Lower leg skin (tissue), 4 donors: ENCODE results near the gene NEB. TPM values are rescaled to one million over a fixed set of nuclear protein-coding genes. Genes with fewer than 3 reads are reported as not detected.

Experiments
- DNase-seq, 2 donors: peaks; one replicate each; pipeline ENCODE4 v3.0.0-alpha.2; 2019; ENCODE audit warnings: low spot score in 2 of 2
- H3K4me3 ChIP-seq: fragments of 200-600 bp; sonication (generic); 2 replicates; pipeline ENCODE4 v1.5.1; 2017; ENCODE audit warnings: mild to moderate bottlenecking, low read depth; ENCODE audit not compliant: poor library complexity, severe bottlenecking
- CTCF ChIP-seq, 3 donors: fragments of 450-650 bp; IDR thresholded peaks; one replicate each; pipeline ENCODE4 v1.5.1; 2016; ENCODE audit warnings: antibody characterized with exemption in 3 of 3, mild to moderate bottlenecking in 3 of 3, moderate library complexity in 2 of 3
- POLR2A ChIP-seq, 2 donors: fragments of 450-650 bp; IDR thresholded peaks; one replicate each; pipeline ENCODE4 v1.6.1; 2016 to 2017; ENCODE audit warnings: antibody characterized with exemption in 2 of 2, mild to moderate bottlenecking in 1 of 2, moderate library complexity in 1 of 2
- WGBS, 2 donors: methylation state at CpG; one replicate each; pipeline ENCODE4 v1.1.5; 2018; 5-methylcytosine and 5-hydroxymethylcytosine counted together
- intact Hi-C: fragments of 100-400 bp; cut with DNase I; formaldehyde crosslinking; loops from one replicate; pipeline ENCODE4 v1.15.0; 2023; ENCODE audit warnings: low total_unique reads
- total RNA-seq, 4 donors: library from RNA; depleted of rRNA; stranded (reverse); fragments of >200 nt; gene quantifications; one replicate each; pipeline ENCODE4 v1.1.0, GENCODE V29; 2016

NEB gene
- total RNA-seq, 4 donors from 2014 or later = 4.7 to 15.6 (median 6.9) TPM

- no peak for DNase-seq
- H3K4me3 ChIP-seq = no peak overlapping the region
- intact Hi-C loops = no loop called here
- WGBS, 2 donors = 92 to 97% methylated on average over 4 of the region's 4 CpGs
- TF ChIP-seq CTCF (IDR thresholded peaks at IDR 0.05) = no peak
- TF ChIP-seq POLR2A (IDR thresholded peaks at IDR 0.05) = no peak
Measured at GRCh38 chr2:151484100-151484499, 250.2 kb downstream of the NEB start.

- WGBS, 2 donors = 93 to 96% methylated on average over 6 of the region's 6 CpGs
- no peak for DNase-seq
- intact Hi-C loops = no loop called here
- H3K4me3 ChIP-seq = no peak overlapping the region
- no peak for TF ChIP-seq CTCF (IDR thresholded peaks at IDR 0.05)
- TF ChIP-seq POLR2A (IDR thresholded peaks at IDR 0.05) = no peak
Measured at GRCh38 chr2:151483546-151483945, 250.7 kb downstream of the NEB start.

- TF ChIP-seq CTCF (IDR thresholded peaks at IDR 0.05) = no peak
- no peak for TF ChIP-seq POLR2A (IDR thresholded peaks at IDR 0.05)
- WGBS, 2 donors = 80 to 92% methylated on average over 4 of the region's 4 CpGs
Measured at GRCh38 chr2:151482171-151482725, 252.0 kb downstream of the NEB start.

GRCh38 chr2:151481744-151482143 lies 252.5 kb downstream of the NEB start:
- intact Hi-C loops = no loop called here
- WGBS, 2 donors = 93 to 96% methylated on average over 5 of the region's 5 CpGs
- no peak overlapping the region for H3K4me3 ChIP-seq
- DNase-seq = no peak
- TF ChIP-seq POLR2A (IDR thresholded peaks at IDR 0.05) = no peak
- no peak for TF ChIP-seq CTCF (IDR thresholded peaks at IDR 0.05)

More at GRCh38 chr2:151482171-151482725, 252.0 kb downstream of the NEB start:
- no peak overlapping the region for H3K4me3 ChIP-seq
- intact Hi-C loops = no loop called here
- no peak for DNase-seq

DNA sequence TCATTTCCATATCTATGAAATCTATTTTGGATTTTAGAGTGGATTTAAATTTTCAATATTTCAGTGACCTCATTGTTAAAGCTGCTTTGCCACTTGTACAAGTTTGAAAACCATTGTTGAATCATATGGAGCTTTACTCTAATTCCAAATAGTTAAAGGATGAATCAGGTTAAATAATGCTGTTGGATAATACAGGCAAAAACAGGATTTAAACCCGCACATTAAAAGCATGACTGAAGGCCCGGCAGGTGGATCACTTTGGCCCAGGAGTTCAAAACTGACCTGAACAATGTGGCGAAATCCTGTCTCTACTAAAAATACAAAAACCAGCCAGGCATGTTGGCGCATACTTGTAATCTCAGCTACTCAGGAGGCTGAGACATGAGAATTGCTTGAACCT lies 256.3 kb downstream of the NEB start:
- WGBS, 2 donors = 98 to 99% methylated on average over 4 of the region's 4 CpGs
- H3K4me3 ChIP-seq = no peak overlapping the region
- DNase-seq = no peak
- intact Hi-C loops = no loop called here
- TF ChIP-seq CTCF (IDR thresholded peaks at IDR 0.05) (no peak), POLR2A (IDR thresholded peaks at IDR 0.05) (no peak)

DNA sequence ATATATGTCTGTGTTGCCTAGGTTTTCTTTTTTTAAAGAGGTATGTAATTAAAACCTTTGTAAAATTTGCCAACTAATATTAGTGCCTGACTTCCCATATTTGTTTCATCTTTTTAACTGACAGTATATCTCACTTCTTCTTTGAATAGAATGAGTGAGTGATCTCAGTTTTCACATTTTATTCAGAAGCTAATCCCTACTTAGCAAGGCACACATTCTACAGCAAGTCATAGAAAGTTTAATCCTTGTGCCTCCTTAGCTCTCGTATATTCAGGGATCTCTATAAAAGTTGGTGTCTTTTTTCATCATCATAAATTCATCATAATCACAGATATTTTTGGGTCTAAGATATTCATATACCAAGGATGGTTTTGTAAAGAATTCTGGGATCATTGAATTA lies 258.0 kb downstream of the NEB start:
- no peak for TF ChIP-seq POLR2A (IDR thresholded peaks at IDR 0.05)
- TF ChIP-seq CTCF (IDR thresholded peaks at IDR 0.05) = no peak
- intact Hi-C loops = no loop called here
- H3K4me3 ChIP-seq = no peak overlapping the region

More for the DNA sequence above, 258.0 kb downstream of the NEB start:
- 76 to 93% methylated on average over 1 of the region's 1 CpG for WGBS, 2 donors
- DNase-seq = no peak
